ENCODE data around the gene GP9.
"Not testable (repeated sequence)": the region's sequence is repeated elsewhere in the genome, so short reads cannot be mapped to it uniquely, and the experiment has no call there.

Gene GP9

GRCh38 chr3:129081503-129081902, 20.9 kb downstream of the GP9 start:
- no peak for DNase-seq

- DNase-seq: no peak
These were observed 21.4 kb downstream of the GP9 start for GRCh38 chr3:129082026-129082425.

- no peak for DNase-seq
These were observed 23.9 kb downstream of the GP9 start for GRCh38 chr3:129084501-129084900.

- no peak for DNase-seq
These were observed 24.7 kb downstream of the GP9 start for GRCh38 chr3:129085165-129085715.

- no peak for DNase-seq
These were observed 25.2 kb downstream of the GP9 start for GRCh38 chr3:129085818-129086217.

- no peak for DNase-seq
These were observed 26.6 kb downstream of the GP9 start for GRCh38 chr3:129087138-129087702.

- not testable (repeated sequence) for DNase-seq
These were observed 27.3 kb downstream of the GP9 start for GRCh38 chr3:129087904-129088303.

- not testable (repeated sequence) for DNase-seq
These were observed 27.7 kb downstream of the GP9 start for GRCh38 chr3:129088312-129088711.

- no peak for DNase-seq
These were observed 34.7 kb downstream of the GP9 start for GRCh38 chr3:129095285-129095684.

GRCh38 chr3:129100274-129100673, 39.7 kb downstream of the GP9 start:
- DNase-seq: no peak

- DNase-seq: no peak
These were observed 41.0 kb downstream of the GP9 start for GRCh38 chr3:129101370-129102138.

GRCh38 chr3:129103296-129103695, 42.7 kb downstream of the GP9 start:
- DNase-seq: no peak

GRCh38 chr3:129104051-129104450, 43.5 kb downstream of the GP9 start:
- no peak for DNase-seq

- no peak for DNase-seq
These were observed 44.0 kb downstream of the GP9 start for GRCh38 chr3:129104498-129105079.

- no peak for DNase-seq
These were observed 45.3 kb downstream of the GP9 start for GRCh38 chr3:129105862-129106261.

- DNase-seq: no peak
These were observed 45.7 kb downstream of the GP9 start for GRCh38 chr3:129106320-129106719.

- DNase-seq: no peak
These were observed 46.4 kb downstream of the GP9 start for GRCh38 chr3:129106866-129107565.

GRCh38 chr3:129107793-129108192, 47.2 kb downstream of the GP9 start:
- no peak for DNase-seq

- not testable (repeated sequence) for DNase-seq
These were observed 50.6 kb downstream of the GP9 start for GRCh38 chr3:129111076-129111780.

Data from NCI-H1436 treated with DMSO at 0.1 percent for 48 hours (cell line).